ENCODE measurements around the gene LEMD3.

- TF ChIP-seq CTCF (conservative IDR thresholded peaks at IDR 0.05; ENCODE audit: low read depth, low read length) (no peak), EZH2 (IDR thresholded peaks at IDR 0.05; ENCODE audit: borderline replicate concordance, low read depth, low read length, poor library complexity, severe bottlenecking) (no peak)
Observed at GRCh38 chr12:65294641-65295262, 125.4 kb downstream of the LEMD3 start.

Measured in A673 (cell line).